GM18505 (cell line): ENCODE data around the gene TULP4.
"Not testable (repeated sequence)": the region's sequence is repeated elsewhere in the genome, so short reads cannot be mapped to it uniquely, and the experiment has no call there.

Experiments used
- ATAC-seq: cut with Tn5 transposase; IDR thresholded peaks from one replicate; pipeline ENCODE4 v1.9.1; 2021; ENCODE audit not compliant: unreplicated experiment
- POLR2A ChIP-seq: IDR thresholded peaks from 4 replicates; pipeline ENCODE4 v1.6.1; 2011; ENCODE audit warnings: borderline replicate concordance; ENCODE audit not compliant: insufficient read depth, insufficient read length; ENCODE audit errors: extremely low read depth

TULP4 gene

DNA sequence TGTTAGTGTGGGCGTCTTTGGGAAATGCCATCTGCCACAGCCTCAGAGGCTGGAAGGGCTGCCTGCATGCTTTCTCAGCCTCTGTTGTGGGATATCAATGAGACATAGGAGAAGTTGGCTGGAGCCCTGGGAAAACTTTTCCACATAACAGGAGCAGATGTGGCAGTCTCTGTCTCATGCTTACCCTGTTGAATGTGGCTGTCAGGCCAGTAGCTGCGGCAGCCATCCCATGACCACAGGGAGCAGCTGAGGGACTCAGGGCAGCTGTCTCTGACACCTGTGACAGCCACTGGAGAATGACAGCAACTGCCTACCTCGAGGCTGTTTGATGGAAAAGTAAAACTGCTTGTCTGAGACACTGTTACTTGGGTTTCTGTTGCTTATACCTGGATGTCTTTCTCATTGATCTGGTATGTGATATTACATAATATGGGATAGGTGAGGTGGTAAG lies 64.4 kb downstream of the TULP4 start:
- no peak for ATAC-seq
- TF ChIP-seq POLR2A, result no peak

- TF ChIP-seq POLR2A, result no peak
- ATAC-seq, result no peak
Measured at GRCh38 chr6:158377860-158378259, 65.6 kb downstream of the TULP4 start.

- ATAC-seq, result no peak
- TF ChIP-seq POLR2A, result no peak
Measured at GRCh38 chr6:158379336-158379735, 67.1 kb downstream of the TULP4 start.

- no peak for ATAC-seq
- no peak for TF ChIP-seq POLR2A
Measured at GRCh38 chr6:158381214-158381613, 68.9 kb downstream of the TULP4 start.

DNA sequence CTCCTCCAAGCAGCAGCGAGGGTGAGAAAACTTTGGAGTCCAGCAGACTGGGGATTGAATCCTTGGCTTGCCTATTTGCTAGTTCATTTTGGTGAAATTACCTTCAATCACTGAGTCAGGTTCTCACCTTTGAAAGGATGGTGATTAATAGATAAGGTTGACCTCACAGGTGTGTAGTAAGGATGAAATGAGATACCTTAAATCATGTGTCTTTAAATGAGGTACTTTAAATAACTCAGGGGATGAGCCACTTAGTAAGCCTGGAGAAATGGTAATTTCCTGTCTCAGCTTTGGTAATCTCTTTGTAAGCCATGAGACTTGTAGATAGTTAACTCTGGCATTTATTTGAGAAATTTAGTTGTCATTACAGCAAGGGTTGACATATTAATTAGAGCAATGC lies 70.2 kb downstream of the TULP4 start:
- TF ChIP-seq POLR2A, result no peak
- no peak for ATAC-seq

DNA sequence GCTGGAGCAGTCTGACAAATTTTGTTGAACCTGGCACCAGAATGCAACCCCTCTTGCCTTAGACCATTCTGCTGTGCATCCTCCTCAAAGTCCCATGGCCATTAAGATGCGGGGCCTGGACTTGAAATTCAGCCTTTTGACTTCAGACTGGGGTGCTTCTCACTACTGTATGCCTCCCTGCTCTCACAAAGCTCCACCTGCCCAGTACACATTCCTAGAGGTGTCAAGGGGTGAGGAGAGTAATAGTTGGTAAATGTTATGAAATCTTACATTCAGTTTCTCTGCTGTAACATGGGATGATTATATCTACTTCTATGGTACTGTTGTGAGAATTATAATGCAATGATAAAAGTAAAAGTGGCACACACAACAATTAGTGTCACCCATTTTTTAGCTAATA lies 70.8 kb downstream of the TULP4 start:
- ATAC-seq, result no peak
- TF ChIP-seq POLR2A, result no peak

DNA sequence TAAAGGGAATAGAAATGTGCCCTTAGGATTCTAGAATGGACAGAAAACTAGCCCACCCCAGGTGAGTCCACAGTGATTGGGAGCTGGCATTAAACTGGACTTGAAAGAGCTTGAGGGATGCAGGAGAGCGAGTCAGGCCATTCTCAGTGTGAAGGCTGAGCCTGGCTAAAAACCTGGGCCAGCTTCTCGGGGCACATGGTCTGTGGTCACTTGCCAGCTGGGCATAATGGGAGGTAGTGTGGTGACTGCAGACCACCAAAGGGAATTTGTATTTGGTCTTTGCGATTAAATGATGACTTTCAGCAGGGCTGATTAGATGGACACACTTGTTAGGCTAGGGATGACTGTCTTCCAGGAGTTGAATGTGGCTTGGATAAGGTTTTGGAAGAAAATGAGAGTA lies 71.3 kb downstream of the TULP4 start:
- ATAC-seq, result no peak
- TF ChIP-seq POLR2A, result no peak

DNA sequence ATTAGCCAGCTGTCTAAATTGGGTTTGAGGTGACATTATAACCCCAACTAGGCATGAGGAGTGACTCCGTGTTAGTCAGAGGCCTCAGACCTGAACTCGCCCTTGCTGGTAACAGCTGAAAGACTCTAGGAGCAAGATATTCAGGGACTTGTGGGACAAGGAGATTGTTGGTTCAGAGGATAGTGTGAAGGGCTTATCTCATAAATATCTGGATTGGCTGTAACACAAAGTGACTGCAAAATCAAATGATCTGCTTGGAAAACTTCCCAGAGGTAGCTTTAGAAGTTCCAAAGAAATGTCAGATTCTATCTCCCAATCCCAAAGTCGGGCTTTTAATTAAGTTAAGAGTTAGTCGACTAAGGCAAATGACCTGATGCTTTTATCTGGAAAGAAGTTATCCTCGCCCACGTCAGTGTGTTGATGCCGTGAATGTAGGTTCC lies 72.4 kb downstream of the TULP4 start:
- ATAC-seq, result no peak

GRCh38 chr6:158387036-158387435 lies 74.8 kb downstream of the TULP4 start:
- no peak for TF ChIP-seq POLR2A
- no peak for ATAC-seq

More for the DNA sequence above, 72.4 kb downstream of the TULP4 start:
- TF ChIP-seq POLR2A, result no peak

DNA sequence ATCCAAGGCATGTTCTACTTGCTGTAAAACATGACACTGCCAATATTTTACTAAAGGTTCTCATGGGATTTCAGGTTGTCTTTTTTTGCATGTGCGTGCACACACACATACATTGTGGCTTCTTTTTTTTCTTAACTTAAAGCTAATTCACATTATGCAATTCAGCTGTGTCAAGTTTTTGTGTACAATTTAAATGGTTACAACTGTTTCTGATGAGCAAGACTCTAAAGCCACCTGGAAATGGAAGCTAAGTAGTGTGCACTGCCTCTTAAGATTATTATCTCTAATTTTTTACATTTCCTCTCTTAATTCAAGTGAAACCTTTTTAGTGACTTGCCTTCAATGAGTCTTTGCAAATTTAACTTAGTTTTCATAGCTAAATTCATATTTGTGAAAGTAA lies 75.3 kb downstream of the TULP4 start:
- no peak for ATAC-seq
- no peak for TF ChIP-seq POLR2A

DNA sequence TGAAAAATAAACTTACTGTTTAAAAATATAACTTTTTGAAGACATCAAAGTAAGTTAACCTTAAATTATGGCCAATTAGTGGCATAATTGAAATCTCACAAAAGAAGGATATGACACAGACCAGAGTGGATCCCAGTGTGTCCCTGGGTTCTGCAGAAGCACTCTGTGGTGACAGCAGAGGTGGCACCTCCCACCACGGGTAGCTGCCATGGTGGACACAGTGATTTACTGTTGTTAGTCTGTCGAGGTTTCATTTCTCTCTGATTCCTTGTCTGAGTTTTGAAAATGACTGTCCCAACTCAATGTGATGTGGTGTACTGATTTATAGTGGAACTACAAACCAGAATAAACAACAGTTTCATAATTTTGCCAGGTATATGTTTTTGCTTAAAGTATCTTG lies 76.5 kb downstream of the TULP4 start:
- ATAC-seq, result no peak
- no peak for TF ChIP-seq POLR2A

- no peak for TF ChIP-seq POLR2A
- no peak for ATAC-seq
Measured at GRCh38 chr6:158389193-158389919, 77.1 kb downstream of the TULP4 start.

- TF ChIP-seq POLR2A, result no peak
- no peak for ATAC-seq
Measured at GRCh38 chr6:158391276-158391675, 79.0 kb downstream of the TULP4 start.

GRCh38 chr6:158391977-158392376 lies 79.7 kb downstream of the TULP4 start:
- ATAC-seq, result not testable (repeated sequence)

GRCh38 chr6:158396136-158396535 lies 83.9 kb downstream of the TULP4 start:
- no peak for ATAC-seq
- TF ChIP-seq POLR2A, result no peak

GRCh38 chr6:158397578-158397977 lies 85.3 kb downstream of the TULP4 start:
- ATAC-seq, result no peak
- no peak for TF ChIP-seq POLR2A
